Measurements from ENCODE around the gene IGLL5.

IGLL5 gene

GRCh38 chr22:22879675-22880155 lies 7.9 kb upstream of the IGLL5 start:
- in situ Hi-C loops (cut with HindIII; ENCODE audit: low sequenced_read_pairs) = no loop called here
- H3K4me3 ChIP-seq (ENCODE audit: low read depth, low read length) = no peak overlapping the region
- no peak for DNase-seq (ENCODE audit: low read depth)
- no peak for TF ChIP-seq CTCF (IDR thresholded peaks at IDR 0.05; ENCODE audit: low read depth, low read length, missing control alignments)

- H3K4me3 ChIP-seq (ENCODE audit: low read depth, low read length) = no peak overlapping the region
- in situ Hi-C loops (cut with HindIII; ENCODE audit: low sequenced_read_pairs) = no loop called here
- no peak for DNase-seq (ENCODE audit: low read depth)
- no peak for TF ChIP-seq CTCF (IDR thresholded peaks at IDR 0.05; ENCODE audit: low read depth, low read length, missing control alignments)
Measured at GRCh38 chr22:22880645-22881044, 7.0 kb upstream of the IGLL5 start.

GRCh38 chr22:22881116-22882000 lies 6.3 kb upstream of the IGLL5 start:
- in situ Hi-C loops (cut with HindIII; ENCODE audit: low sequenced_read_pairs) = no loop called here
- TF ChIP-seq CTCF (IDR thresholded peaks at IDR 0.05; ENCODE audit: low read depth, low read length, missing control alignments) = no peak
- no peak for DNase-seq (ENCODE audit: low read depth)
- no peak overlapping the region for H3K4me3 ChIP-seq (ENCODE audit: low read depth, low read length)

- TF ChIP-seq CTCF (IDR thresholded peaks at IDR 0.05; ENCODE audit: low read depth, low read length, missing control alignments) = no peak
- no peak overlapping the region for H3K4me3 ChIP-seq (ENCODE audit: low read depth, low read length)
- DNase-seq (ENCODE audit: low read depth) = no peak
- in situ Hi-C loops (cut with HindIII; ENCODE audit: low sequenced_read_pairs) = no loop called here
Measured at GRCh38 chr22:22882033-22882717, 5.4 kb upstream of the IGLL5 start.

- H3K4me3 ChIP-seq (ENCODE audit: low read depth, low read length) = no peak overlapping the region
- DNase-seq (ENCODE audit: low read depth) = no peak
- in situ Hi-C loops (cut with HindIII; ENCODE audit: low sequenced_read_pairs) = no loop called here
- no peak for TF ChIP-seq CTCF (IDR thresholded peaks at IDR 0.05; ENCODE audit: low read depth, low read length, missing control alignments)
Measured at GRCh38 chr22:22883090-22883727, 4.4 kb upstream of the IGLL5 start.
